Colonic mucosa (tissue), 4 donors: Measurements from ENCODE around the gene RNU2-63P. TPM values are rescaled to one million over a fixed set of nuclear protein-coding genes. Genes with fewer than 3 reads are reported as not detected.

Source experiments
- DNase-seq: peaks from one replicate; pipeline ENCODE4 v3.0.0-alpha.2; 2020
- H3K27ac ChIP-seq: fragments of 200-600 bp; one replicate; pipeline ENCODE4 v1.8.0; 2021
- H3K27me3 ChIP-seq: fragments of 200-600 bp; one replicate; pipeline ENCODE4 v1.8.0; 2021
- H3K36me3 ChIP-seq: fragments of 200-600 bp; one replicate; pipeline ENCODE4 v1.8.0; 2021
- H3K4me1 ChIP-seq: fragments of 200-600 bp; one replicate; pipeline ENCODE4 v1.8.0; 2021; ENCODE audit warnings: mild to moderate bottlenecking
- H3K4me3 ChIP-seq: fragments of 200-600 bp; one replicate; pipeline ENCODE4 v1.8.0; 2021
- H3K9ac ChIP-seq, 2 donors: one replicate each; pipeline ENCODE4 v1.7.0; 2013; ENCODE audit warnings: control low read depth in 2 of 2, low read depth in 2 of 2, low read length in 2 of 2
- H3K9me3 ChIP-seq: fragments of 200-600 bp; one replicate; pipeline ENCODE4 v1.8.0; 2021
- intact Hi-C: fragments of 100-400 bp; cut with DNase I; formaldehyde crosslinking; loops from one replicate; pipeline ENCODE4 v1.14.1; 2022
- total RNA-seq, 2 donors: library from RNA; stranded (reverse); fragmentation: NEBNext Ultra II Directional in 1 of 2; extraction: Animal tissue kit (Norgen Biotek cat#: 25700) in 1 of 2; gene quantifications; one replicate each; pipeline ENCODE4 v1.2.1, GENCODE V29; 2021
- TF ChIP-seq, protein P1 (sequence below): fragments of 200-600 bp; IDR thresholded peaks from one replicate; pipeline ENCODE4 v1.8.0; 2022; ENCODE audit warnings: antibody characterized with exemption, mild to moderate bottlenecking
- donor health status: healthy.
- donor health status: DM: no; HTN: no; CAD: no.
- donor health status: DM: no; HTN: no; CAD: no.

RNU2-63P gene
- total RNA-seq, 2 donors from 2014 or later, result 2.3 to 5.7 TPM

DNA sequence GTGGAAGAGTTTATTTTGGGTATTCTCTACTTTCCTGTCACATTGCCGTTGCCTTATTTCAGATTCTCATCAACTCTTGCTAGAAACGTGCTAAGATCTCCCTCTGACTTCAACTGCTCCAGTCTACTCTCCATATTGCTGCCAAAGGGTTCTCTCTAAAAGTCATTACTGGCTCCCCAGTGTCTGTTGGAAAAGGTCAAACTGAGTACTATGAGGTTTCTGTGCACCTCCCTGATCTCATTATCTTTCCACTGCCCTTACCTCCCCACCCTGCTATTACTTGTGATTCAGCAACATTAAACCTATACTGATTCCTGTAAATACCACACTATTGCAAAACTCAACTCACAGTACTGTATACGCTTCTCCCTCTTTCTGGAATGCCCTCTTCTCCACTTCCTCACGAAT, 41.1 kb upstream of the RNU2-63P start:
- peak overlapping the region in 1 of 2 donors; percentile 9 for H3K9ac ChIP-seq
- peaks cover 10% of the 10 kb centered on the region for H3K4me1 ChIP-seq
- no peaks in the 10 kb centered on the region for H3K36me3 ChIP-seq
- no peaks in the 10 kb centered on the region for H3K9me3 ChIP-seq
- intact Hi-C loops, result no loop called here
- TF ChIP-seq, protein P1, sequence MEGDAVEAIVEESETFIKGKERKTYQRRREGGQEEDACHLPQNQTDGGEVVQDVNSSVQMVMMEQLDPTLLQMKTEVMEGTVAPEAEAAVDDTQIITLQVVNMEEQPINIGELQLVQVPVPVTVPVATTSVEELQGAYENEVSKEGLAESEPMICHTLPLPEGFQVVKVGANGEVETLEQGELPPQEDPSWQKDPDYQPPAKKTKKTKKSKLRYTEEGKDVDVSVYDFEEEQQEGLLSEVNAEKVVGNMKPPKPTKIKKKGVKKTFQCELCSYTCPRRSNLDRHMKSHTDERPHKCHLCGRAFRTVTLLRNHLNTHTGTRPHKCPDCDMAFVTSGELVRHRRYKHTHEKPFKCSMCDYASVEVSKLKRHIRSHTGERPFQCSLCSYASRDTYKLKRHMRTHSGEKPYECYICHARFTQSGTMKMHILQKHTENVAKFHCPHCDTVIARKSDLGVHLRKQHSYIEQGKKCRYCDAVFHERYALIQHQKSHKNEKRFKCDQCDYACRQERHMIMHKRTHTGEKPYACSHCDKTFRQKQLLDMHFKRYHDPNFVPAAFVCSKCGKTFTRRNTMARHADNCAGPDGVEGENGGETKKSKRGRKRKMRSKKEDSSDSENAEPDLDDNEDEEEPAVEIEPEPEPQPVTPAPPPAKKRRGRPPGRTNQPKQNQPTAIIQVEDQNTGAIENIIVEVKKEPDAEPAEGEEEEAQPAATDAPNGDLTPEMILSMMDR, result no peak
- H3K27ac ChIP-seq, result peak overlapping the region; percentile 95
- no peak for DNase-seq
- H3K27me3 ChIP-seq, result no peaks in the 10 kb centered on the region
- no peak overlapping the region for H3K4me3 ChIP-seq

- Histone ChIP-seq H3K4me3 (peak within 1 kb of the TSS; percentile 65), H3K27ac (peak within 1 kb of the TSS; percentile 95), H3K27me3 (no peaks in the 10 kb centered on the region), H3K9ac (peak within 1 kb of the TSS; percentile 89 to 95), H3K4me1 (peaks cover 10% of the 10 kb centered on the region), H3K36me3 (no peaks in the 10 kb centered on the region), H3K9me3 (no peaks in the 10 kb centered on the region)
- peak; percentile 94 for DNase-seq
- TF ChIP-seq, protein P1, result no peak
- intact Hi-C loops, result no loop called here
Measured at GRCh38 chr2:88055371-88056128, 39.2 kb upstream of the RNU2-63P start, which contains the start of gene KRCC1. KRCC1 (minus strand) TSS chr2:88055783; CDS start chr2:88028563, 27,220 bp downstream.

GRCh38 chr2:88054782-88055370, 38.5 kb upstream of the RNU2-63P start:
- H3K36me3 ChIP-seq, result no peaks in the 10 kb centered on the region
- H3K9me3 ChIP-seq, result no peaks in the 10 kb centered on the region
- intact Hi-C loops, result no loop called here
- TF ChIP-seq, protein P1, result no peak
- peak; percentile 35 for DNase-seq
- H3K4me1 ChIP-seq, result peaks cover 10% of the 10 kb centered on the region
- H3K4me3 ChIP-seq, result peak overlapping the region; percentile 65
- peak overlapping the region; percentile 89 to 95 for H3K9ac ChIP-seq
- H3K27me3 ChIP-seq, result no peaks in the 10 kb centered on the region
- H3K27ac ChIP-seq, result peak overlapping the region; percentile 95

DNA sequence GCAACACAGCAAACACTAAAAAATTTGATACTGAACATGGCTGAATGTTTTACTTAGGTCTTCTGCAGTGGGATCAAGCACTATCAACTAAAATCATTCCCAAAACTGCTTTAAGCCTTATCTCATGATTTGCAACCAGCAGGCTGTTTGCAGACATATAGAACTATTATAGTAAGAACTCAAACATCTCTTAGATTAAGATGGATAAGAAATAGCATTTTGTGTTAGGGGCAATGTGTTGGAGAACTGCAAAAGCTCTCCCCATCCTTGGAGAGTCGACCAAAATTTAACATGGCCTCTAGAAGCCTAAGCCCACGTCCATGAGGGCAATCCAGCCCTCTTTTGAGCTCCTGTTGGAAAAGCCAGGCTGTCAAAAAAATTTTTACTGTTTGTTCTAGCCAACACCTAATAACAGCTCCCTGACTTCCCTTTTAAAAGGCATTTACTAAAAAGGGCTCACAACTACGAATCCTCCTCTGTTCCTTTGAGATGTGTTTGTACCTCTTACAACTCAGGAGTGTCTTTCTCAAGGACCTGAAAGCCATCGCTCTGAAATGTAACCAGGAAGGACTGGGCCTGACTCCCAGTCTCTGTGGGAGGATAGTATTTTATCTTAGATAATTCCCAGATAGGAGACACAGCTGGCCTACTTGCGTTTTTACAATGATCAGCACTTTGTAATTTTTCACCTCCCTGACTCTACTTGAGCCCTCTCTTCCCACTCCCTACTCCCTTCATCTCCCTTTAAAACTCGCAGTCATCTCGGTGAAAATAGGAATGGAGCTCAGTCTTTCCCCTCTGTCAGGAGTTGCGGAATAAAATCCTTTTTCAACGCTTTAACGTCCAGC, 37.8 kb upstream of the RNU2-63P start:
- TF ChIP-seq, protein P1, result no peak
- intact Hi-C loops, result no loop called here

DNA sequence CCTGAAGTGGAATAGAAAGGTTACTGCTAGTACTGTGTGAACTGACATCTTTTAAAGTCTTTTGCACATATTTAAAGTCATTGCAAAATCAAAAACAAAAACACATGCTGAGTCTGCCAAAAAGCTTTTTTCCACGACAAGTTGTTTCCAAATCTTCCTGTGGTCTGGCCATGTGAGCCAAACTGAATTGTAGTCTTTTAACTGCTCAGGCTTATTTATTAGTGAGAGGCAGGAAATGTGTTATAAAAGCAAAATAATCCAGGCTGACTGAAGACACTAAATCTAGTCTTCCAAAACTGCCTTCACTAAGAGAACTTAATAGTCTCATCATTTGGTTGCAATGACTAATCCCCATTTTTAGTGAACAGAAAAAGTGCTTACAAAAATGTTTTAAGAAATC, 36.9 kb upstream of the RNU2-63P start:
- Histone ChIP-seq H3K27ac (peak overlapping the region; percentile 95), H3K36me3 (no peaks in the 10 kb centered on the region), H3K27me3 (no peaks in the 10 kb centered on the region), H3K4me1 (peaks cover 10% of the 10 kb centered on the region), H3K9me3 (no peaks in the 10 kb centered on the region), H3K9ac (no peak overlapping the region), H3K4me3 (peak overlapping the region; percentile 65)
- DNase-seq, result no peak
- intact Hi-C loops, result no loop called here
- TF ChIP-seq, protein P1, result no peak

More for the DNA sequence above, 37.8 kb upstream of the RNU2-63P start:
- Histone ChIP-seq H3K27me3 (no peaks in the 10 kb centered on the region), H3K27ac (peak overlapping the region; percentile 95), H3K4me1 (peaks cover 10% of the 10 kb centered on the region), H3K9me3 (no peaks in the 10 kb centered on the region), H3K9ac (peak overlapping the region; percentile 89 to 95), H3K36me3 (no peaks in the 10 kb centered on the region), H3K4me3 (peak overlapping the region; percentile 65)
- no peak for DNase-seq
